Right lobe of liver (tissue), 4 donors: ENCODE results near the gene RBFOX1.

Source experiments
- CTCF ChIP-seq, 4 donors: fragments of 200-600 bp in 3 of 4; fragments of 450-650 bp in 1 of 4; IDR thresholded peaks; one replicate each; pipeline versions ENCODE4 v1.5.1 to v1.8.0; 2016 to 2022; ENCODE audit warnings: antibody characterized with exemption in 4 of 4, mild to moderate bottlenecking in 2 of 4
- POLR2A ChIP-seq: fragments of 450-650 bp; IDR thresholded peaks from one replicate; pipeline ENCODE4 v1.6.1; 2017; ENCODE audit warnings: antibody characterized with exemption, mild to moderate bottlenecking
- donor health status: DM: no; HTN: no; CAD: no.
- donor health status: DM: no; HTN: no; CAD: no.
- donor health status: DM: no; HTN: yes; CAD: no.

- TF ChIP-seq CTCF (IDR thresholded peaks at IDR 0.05) (no peak), POLR2A (no peak)
These were observed 59.6 kb downstream of the RBFOX1 start for GRCh38 chr16:7392206-7392605.
